HAP-1 (cell line): ENCODE results near the gene VSTM1.

ENCODE experiments used
- DNase-seq, 2 experiments: peaks; one replicate each; pipeline ENCODE4 v3.0.0-alpha.2; 2016 to 2020; ENCODE audit warnings: low spot score in 2 of 2
- H3K27me3 ChIP-seq: fragments of 250-450 bp; sonication (Bioruptor Pico); 2 replicates; pipeline ENCODE4 v1.5.1; 2020; ENCODE audit warnings: low read depth, mild to moderate bottlenecking, moderate library complexity
- H3K36me3 ChIP-seq: fragments of 250-450 bp; sonication (Bioruptor Pico); replicated peaks from 2 replicates; pipeline ENCODE4 v1.5.1; 2020; ENCODE audit warnings: mild to moderate bottlenecking
- H3K4me1 ChIP-seq: fragments of 250-450 bp; sonication (Bioruptor Pico); 2 replicates; pipeline ENCODE4 v1.5.1; 2020; ENCODE audit warnings: mild to moderate bottlenecking
- H3K4me3 ChIP-seq: fragments of 250-450 bp; sonication (Bioruptor Pico); 2 replicates; pipeline ENCODE4 v1.5.1; 2020; ENCODE audit warnings: mild to moderate bottlenecking, moderate library complexity
- H3K9me3 ChIP-seq: fragments of 250-450 bp; sonication (Bioruptor Pico); 2 replicates; pipeline ENCODE4 v1.5.1; 2020; ENCODE audit warnings: mild to moderate bottlenecking, moderate library complexity
- in situ Hi-C: fragments of 300-500 bp; cut with MboI; formaldehyde crosslinking; loops from 3 replicates; pipeline ENCODE4 v1.14.3; 2020; ENCODE audit warnings: low sequenced_read_pairs, inconsistent platforms, mixed read lengths

The VSTM1 gene

GRCh38 chr19:54013866-54014265 is 49.8 kb downstream of the VSTM1 start:
- no peaks in the 10 kb centered on the region for H3K36me3 ChIP-seq
- no peaks in the 10 kb centered on the region for H3K4me1 ChIP-seq
- no peaks in the 10 kb centered on the region for H3K9me3 ChIP-seq
- no peak overlapping the region for H3K4me3 ChIP-seq
- DNase-seq, result no peak
- H3K27me3 ChIP-seq, result 0 out of 2 replicates have a peak, but pooled peaks cover 3% of the 10 kb centered on the region
- in situ Hi-C loops, result no loop called here

DNA sequence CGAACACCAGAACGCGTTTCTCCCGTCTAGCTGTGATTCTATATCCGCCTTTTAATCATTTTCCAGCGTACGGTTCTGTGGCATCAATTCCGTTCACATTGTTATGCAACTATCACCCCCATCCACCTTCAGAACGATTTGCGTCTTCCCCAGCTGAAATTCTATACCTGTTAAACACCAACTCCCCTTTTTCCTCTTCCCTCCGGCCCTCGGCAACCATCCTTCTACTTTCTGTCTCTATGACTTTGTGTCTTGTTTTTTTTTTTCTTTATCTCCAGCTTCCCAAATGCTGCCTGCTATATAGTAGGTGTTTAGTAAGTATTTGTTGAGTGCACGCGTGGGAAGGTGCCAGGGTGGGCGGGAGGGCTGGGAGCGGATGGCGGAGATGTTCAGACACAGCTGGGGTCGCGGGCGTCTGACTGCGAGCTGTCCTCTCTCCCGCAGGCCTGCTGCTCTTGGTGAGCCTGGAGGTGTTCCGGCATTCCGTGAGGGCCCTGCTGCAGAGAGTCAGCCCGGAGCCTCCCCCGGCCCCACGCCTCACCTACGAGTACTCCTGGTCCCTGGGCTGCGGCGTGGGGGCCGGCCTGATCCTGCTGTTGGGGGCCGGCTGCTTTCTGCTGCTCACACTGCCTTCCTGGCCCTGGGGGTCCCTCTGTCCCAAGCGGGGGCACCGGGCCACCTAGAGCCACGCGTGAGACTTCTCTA is 52.0 kb downstream of the VSTM1 start:
- no peaks in the 10 kb centered on the region for H3K36me3 ChIP-seq
- in situ Hi-C loops, result no loop called here
- H3K27me3 ChIP-seq, result 0 out of 2 replicates have a peak, but pooled peaks cover 3% of the 10 kb centered on the region
- DNase-seq, result no peak
- H3K4me3 ChIP-seq, result no peak overlapping the region
- no peaks in the 10 kb centered on the region for H3K9me3 ChIP-seq
- no peaks in the 10 kb centered on the region for H3K4me1 ChIP-seq

DNA sequence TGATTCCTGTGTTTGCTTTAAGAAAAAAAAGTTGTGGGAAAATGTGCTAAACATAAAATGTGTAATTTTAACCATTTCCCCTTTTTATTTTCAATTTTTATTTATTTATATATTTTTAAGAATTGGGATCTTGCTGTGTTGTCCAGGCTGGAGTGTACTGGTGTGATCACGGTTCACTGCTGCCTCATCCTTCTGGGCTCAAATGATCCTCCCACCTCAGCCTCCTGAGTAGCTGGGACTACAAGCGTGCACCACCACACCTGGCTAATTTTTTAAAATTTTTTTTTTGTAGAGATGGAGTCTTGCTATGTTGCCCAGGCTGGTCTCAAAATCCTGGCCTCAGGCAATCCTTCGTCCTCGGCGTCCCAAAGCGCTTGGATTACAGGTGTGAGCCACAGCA is 53.2 kb downstream of the VSTM1 start:
- in situ Hi-C loops, result no loop called here
- no peak for DNase-seq
- Histone ChIP-seq H3K36me3 (no peaks in the 10 kb centered on the region), H3K27me3 (0 out of 2 replicates have a peak, but pooled peaks cover 3% of the 10 kb centered on the region), H3K4me1 (no peaks in the 10 kb centered on the region), H3K9me3 (no peaks in the 10 kb centered on the region), H3K4me3 (no peak overlapping the region)

DNA sequence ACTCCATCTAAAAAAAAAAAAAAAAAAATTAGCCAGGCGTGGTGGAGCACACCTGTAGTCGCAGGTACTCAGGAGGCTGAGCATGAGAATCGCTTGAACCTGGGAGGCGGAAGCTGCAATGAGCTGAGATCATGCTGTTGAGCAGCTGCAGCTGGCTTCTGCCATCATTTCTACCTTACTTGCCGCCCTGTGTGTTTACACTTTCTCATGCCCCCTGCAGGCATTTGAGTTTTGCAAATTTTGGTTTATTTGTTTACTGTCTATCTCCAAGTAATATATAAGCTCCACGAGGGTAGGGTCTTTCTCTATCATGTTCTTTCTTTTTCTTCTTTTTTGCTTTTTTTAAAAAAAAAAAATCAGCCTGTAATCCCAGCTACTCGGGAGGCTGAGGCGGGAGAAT is 54.3 kb downstream of the VSTM1 start:
- DNase-seq, result no peak
- Histone ChIP-seq H3K36me3 (no peaks in the 10 kb centered on the region), H3K27me3 (no peaks in the 10 kb centered on the region), H3K4me1 (no peaks in the 10 kb centered on the region), H3K9me3 (no peaks in the 10 kb centered on the region), H3K4me3 (no peak overlapping the region)
- in situ Hi-C loops, result no loop called here

- H3K27me3 ChIP-seq, result peaks cover 6% of the 10 kb centered on the region
Observed at GRCh38 chr19:54002495-54003315, 61.0 kb downstream of the VSTM1 start.

GRCh38 chr19:54001496-54001895 is 62.2 kb downstream of the VSTM1 start:
- no peaks in the 10 kb centered on the region for H3K4me1 ChIP-seq
- in situ Hi-C loops, result no loop called here
- no peaks in the 10 kb centered on the region for H3K9me3 ChIP-seq
- DNase-seq, result no peak
- no peak overlapping the region for H3K4me3 ChIP-seq
- peaks cover 6% of the 10 kb centered on the region for H3K27me3 ChIP-seq
- H3K36me3 ChIP-seq, result no peaks in the 10 kb centered on the region

More at GRCh38 chr19:54002495-54003315, 61.0 kb downstream of the VSTM1 start:
- in situ Hi-C loops, result no loop called here
- Histone ChIP-seq H3K4me3 (no peak overlapping the region), H3K36me3 (no peaks in the 10 kb centered on the region), H3K9me3 (no peaks in the 10 kb centered on the region), H3K4me1 (no peaks in the 10 kb centered on the region)
- DNase-seq, result no peak

DNA sequence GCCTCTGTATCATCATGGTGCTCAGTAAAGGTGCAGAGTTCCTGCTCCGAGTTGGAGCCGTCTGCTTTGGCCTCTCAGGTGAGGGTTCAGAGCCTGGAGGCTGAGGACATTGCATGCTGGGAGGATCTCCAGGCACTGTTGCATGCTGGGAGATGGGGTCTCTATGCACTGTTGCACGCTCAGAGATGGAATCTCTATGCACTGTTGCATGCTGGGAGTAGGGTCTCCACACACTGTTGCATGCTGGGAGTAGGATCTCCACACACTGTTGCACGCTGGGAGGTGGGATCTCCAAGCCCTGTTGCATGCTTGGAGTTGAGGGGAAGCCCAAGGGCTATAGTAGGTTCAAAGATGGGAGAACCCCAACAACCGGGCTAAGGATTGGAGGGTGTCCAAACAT is 64.0 kb downstream of the VSTM1 start:
- no peaks in the 10 kb centered on the region for H3K36me3 ChIP-seq
- in situ Hi-C loops, result no loop called here
- H3K9me3 ChIP-seq, result no peaks in the 10 kb centered on the region
- no peaks in the 10 kb centered on the region for H3K4me1 ChIP-seq
- H3K4me3 ChIP-seq, result no peak overlapping the region
- DNase-seq, result no peak
- H3K27me3 ChIP-seq, result peaks cover 6% of the 10 kb centered on the region

DNA sequence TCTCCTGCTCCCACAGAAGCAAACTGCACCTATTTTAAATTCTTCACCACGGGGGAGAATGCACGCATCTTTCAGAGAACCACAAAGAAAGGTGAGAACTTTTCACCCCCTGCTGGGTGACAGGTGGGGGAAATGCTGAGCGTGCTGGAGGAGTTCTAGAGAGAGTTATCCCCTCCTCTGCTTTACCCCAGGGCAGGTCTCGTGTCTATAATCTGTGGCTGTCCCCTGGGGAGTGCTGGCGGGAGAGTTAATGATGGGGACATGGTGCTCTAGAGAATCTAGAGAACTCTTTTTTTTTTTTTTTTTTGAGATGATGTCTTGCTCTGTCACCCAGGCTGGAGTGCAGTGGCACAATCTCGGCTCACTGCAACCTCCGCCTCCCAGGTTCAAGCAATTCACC is 65.5 kb downstream of the VSTM1 start:
- no peaks in the 10 kb centered on the region for H3K36me3 ChIP-seq
- peaks cover 6% of the 10 kb centered on the region for H3K27me3 ChIP-seq
- H3K4me1 ChIP-seq, result no peaks in the 10 kb centered on the region
- in situ Hi-C loops, result no loop called here
- no peak for DNase-seq
- H3K9me3 ChIP-seq, result no peaks in the 10 kb centered on the region
- no peak overlapping the region for H3K4me3 ChIP-seq

DNA sequence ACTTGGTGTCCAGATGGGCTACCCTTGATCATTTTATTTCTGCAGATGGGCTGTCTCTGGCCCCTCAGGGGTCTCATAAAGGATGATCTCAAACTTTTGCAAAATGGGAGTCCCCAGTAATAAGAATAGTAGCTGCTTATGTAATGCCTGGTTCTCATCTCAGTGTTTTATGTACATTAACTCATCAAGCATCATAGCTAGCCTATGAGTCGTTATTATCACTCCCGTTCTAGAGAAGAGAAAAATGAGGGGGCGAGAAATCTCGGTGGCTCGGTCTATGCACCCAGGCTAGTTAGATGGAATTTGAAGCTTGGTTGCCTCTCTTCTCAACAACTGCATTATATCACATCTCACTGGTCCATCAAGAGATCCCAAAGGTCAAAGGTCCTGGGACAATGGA is 68.9 kb downstream of the VSTM1 start:
- H3K36me3 ChIP-seq, result no peaks in the 10 kb centered on the region
- in situ Hi-C loops, result no loop called here
- H3K27me3 ChIP-seq, result no peaks in the 10 kb centered on the region

GRCh38 chr19:53993448-53993847 is 70.2 kb downstream of the VSTM1 start:
- H3K9me3 ChIP-seq, result no peaks in the 10 kb centered on the region
- H3K27me3 ChIP-seq, result no peaks in the 10 kb centered on the region
- no peaks in the 10 kb centered on the region for H3K36me3 ChIP-seq
- no peak for DNase-seq
- in situ Hi-C loops, result no loop called here
- no peaks in the 10 kb centered on the region for H3K4me1 ChIP-seq
- H3K4me3 ChIP-seq, result no peak overlapping the region

More for the DNA sequence above, 68.9 kb downstream of the VSTM1 start:
- H3K4me1 ChIP-seq, result no peaks in the 10 kb centered on the region
- no peak overlapping the region for H3K4me3 ChIP-seq
- H3K9me3 ChIP-seq, result no peaks in the 10 kb centered on the region
- no peak for DNase-seq

DNA sequence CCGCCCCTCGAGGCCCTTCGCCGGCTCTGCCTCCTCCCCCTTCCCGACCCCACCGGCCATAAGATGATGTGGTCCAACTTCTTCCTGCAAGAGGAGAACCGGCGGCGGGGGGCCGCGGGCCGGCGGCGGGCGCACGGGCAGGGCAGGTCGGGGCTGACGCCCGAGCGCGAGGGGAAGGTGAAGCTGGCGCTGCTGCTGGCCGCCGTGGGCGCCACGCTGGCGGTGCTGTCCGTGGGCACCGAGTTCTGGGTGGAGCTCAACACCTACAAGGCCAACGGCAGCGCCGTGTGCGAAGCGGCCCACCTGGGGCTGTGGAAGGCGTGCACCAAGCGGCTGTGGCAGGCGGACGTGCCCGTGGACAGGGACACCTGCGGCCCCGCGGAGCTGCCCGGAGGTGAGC is 70.9 kb downstream of the VSTM1 start:
- no peaks in the 10 kb centered on the region for H3K27me3 ChIP-seq
- DNase-seq, result no peak

DNA sequence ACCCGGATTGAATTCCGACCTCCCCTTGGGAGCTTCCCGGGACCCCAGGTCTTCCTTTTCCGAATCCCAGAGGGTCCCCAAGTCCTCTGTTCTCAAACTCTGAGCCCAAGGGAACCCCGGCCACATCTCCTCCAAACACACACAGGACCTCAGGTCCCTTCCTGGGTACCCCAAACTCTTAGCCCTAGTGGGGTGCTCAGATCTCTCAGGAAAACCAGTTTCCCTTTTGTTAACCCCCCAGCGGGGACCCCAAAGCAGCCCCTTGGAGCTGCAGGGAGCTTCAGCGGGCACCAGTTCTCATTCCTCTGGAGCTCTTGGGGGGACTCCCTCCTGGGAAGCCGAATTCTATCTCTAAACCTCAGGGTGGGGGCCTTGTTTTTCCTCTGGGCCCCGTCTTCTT is 71.5 kb downstream of the VSTM1 start:
- Histone ChIP-seq H3K4me3 (no peak overlapping the region), H3K9me3 (no peaks in the 10 kb centered on the region), H3K4me1 (no peaks in the 10 kb centered on the region), H3K36me3 (no peaks in the 10 kb centered on the region), H3K27me3 (no peaks in the 10 kb centered on the region)
- DNase-seq, result no peak
- in situ Hi-C loops, result no loop called here

More for the DNA sequence above, 70.9 kb downstream of the VSTM1 start:
- Histone ChIP-seq H3K4me1 (no peaks in the 10 kb centered on the region), H3K9me3 (no peaks in the 10 kb centered on the region), H3K36me3 (no peaks in the 10 kb centered on the region), H3K4me3 (no peak overlapping the region)
- in situ Hi-C loops, result no loop called here

- in situ Hi-C loops, result no loop called here
- no peaks in the 10 kb centered on the region for H3K36me3 ChIP-seq
- H3K4me1 ChIP-seq, result no peaks in the 10 kb centered on the region
- H3K4me3 ChIP-seq, result no peak within 1 kb of the TSS
- DNase-seq, result peak in 1 of 2 experiments; percentile 49
- H3K27me3 ChIP-seq, result no peaks in the 10 kb centered on the region
- H3K9me3 ChIP-seq, result no peaks in the 10 kb centered on the region
Observed at GRCh38 chr19:53991224-53992113, 72.2 kb downstream of the VSTM1 start, which contains the start of gene CACNG6. TSS of gene CACNG6 (plus strand) at chr19:53991637. CDS start at chr19:53992878, 1,241 bp downstream.
